Measurements from ENCODE around the gene ERN2.

- TF ChIP-seq, protein P1, sequence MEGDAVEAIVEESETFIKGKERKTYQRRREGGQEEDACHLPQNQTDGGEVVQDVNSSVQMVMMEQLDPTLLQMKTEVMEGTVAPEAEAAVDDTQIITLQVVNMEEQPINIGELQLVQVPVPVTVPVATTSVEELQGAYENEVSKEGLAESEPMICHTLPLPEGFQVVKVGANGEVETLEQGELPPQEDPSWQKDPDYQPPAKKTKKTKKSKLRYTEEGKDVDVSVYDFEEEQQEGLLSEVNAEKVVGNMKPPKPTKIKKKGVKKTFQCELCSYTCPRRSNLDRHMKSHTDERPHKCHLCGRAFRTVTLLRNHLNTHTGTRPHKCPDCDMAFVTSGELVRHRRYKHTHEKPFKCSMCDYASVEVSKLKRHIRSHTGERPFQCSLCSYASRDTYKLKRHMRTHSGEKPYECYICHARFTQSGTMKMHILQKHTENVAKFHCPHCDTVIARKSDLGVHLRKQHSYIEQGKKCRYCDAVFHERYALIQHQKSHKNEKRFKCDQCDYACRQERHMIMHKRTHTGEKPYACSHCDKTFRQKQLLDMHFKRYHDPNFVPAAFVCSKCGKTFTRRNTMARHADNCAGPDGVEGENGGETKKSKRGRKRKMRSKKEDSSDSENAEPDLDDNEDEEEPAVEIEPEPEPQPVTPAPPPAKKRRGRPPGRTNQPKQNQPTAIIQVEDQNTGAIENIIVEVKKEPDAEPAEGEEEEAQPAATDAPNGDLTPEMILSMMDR (IDR thresholded peaks at IDR 0.05; ENCODE audit: insufficient read depth, low read depth, low read length), result no peak
- no peak for TF ChIP-seq EZH2 (IDR thresholded peaks at IDR 0.05; ENCODE audit: insufficient read depth, low read length)
Observed at GRCh38 chr16:23700509-23700908, 12.5 kb downstream of the ERN2 start.
